ENCODE results near the gene FNDC11.

The FNDC11 gene

GRCh38 chr20:63576311-63576710, 22.4 kb downstream of the FNDC11 start:
- Histone ChIP-seq H3K27ac (replicated peaks) (no peak overlapping the region), H3K4me3 (replicated peaks; ENCODE audit: insufficient read depth, low read length) (no peak overlapping the region), H3K27me3 (ENCODE audit: insufficient read depth, poor library complexity, severe bottlenecking) (peaks cover 56% of the 10 kb centered on the region)
- TF ChIP-seq GABPA (IDR thresholded peaks at IDR 0.05; ENCODE audit: low read depth) (no peak), REST (IDR thresholded peaks at IDR 0.05; ENCODE audit: insufficient replicate concordance, low read depth) (no peak), SPI1 (IDR thresholded peaks at IDR 0.05; ENCODE audit: borderline replicate concordance, low read depth) (no peak), CTCF (IDR thresholded peaks at IDR 0.05; ENCODE audit: insufficient read depth, low read length) (no peak), POLR2AphosphoS5 (IDR thresholded peaks at IDR 0.05; ENCODE audit: low read depth) (no peak)
- no peak for DNase-seq (ENCODE audit: low read depth in 1 of 2, low spot score in 1 of 2)

- peaks cover 52% of the 10 kb centered on the region for H3K27me3 ChIP-seq (ENCODE audit: insufficient read depth, poor library complexity, severe bottlenecking)
- H3K27ac ChIP-seq (replicated peaks): no peak overlapping the region
- TF ChIP-seq SPI1 (IDR thresholded peaks at IDR 0.05; ENCODE audit: borderline replicate concordance, low read depth) (no peak), POLR2AphosphoS5 (IDR thresholded peaks at IDR 0.05; ENCODE audit: low read depth) (no peak), GABPA (IDR thresholded peaks at IDR 0.05; ENCODE audit: low read depth) (no peak), CTCF (IDR thresholded peaks at IDR 0.05; ENCODE audit: insufficient read depth, low read length) (no peak), REST (IDR thresholded peaks at IDR 0.05; ENCODE audit: insufficient replicate concordance, low read depth) (no peak)
- no peak for DNase-seq (ENCODE audit: low read depth in 1 of 2, low spot score in 1 of 2)
- H3K4me3 ChIP-seq (replicated peaks; ENCODE audit: insufficient read depth, low read length): no peak overlapping the region
Measured at GRCh38 chr20:63577317-63577894, 23.4 kb downstream of the FNDC11 start.

GRCh38 chr20:63578224-63579016, 24.5 kb downstream of the FNDC11 start:
- Histone ChIP-seq H3K27ac (replicated peaks) (no peak overlapping the region), H3K4me3 (replicated peaks; ENCODE audit: insufficient read depth, low read length) (no peak overlapping the region), H3K27me3 (ENCODE audit: insufficient read depth, poor library complexity, severe bottlenecking) (peaks cover 42% of the 10 kb centered on the region)
- TF ChIP-seq POLR2AphosphoS5 (IDR thresholded peaks at IDR 0.05; ENCODE audit: low read depth): no peak
- TF ChIP-seq SPI1 (IDR thresholded peaks at IDR 0.05; ENCODE audit: borderline replicate concordance, low read depth): no peak
- TF ChIP-seq REST (IDR thresholded peaks at IDR 0.05; ENCODE audit: insufficient replicate concordance, low read depth): no peak
- no peak for TF ChIP-seq GABPA (IDR thresholded peaks at IDR 0.05; ENCODE audit: low read depth)
- TF ChIP-seq CTCF (IDR thresholded peaks at IDR 0.05; ENCODE audit: insufficient read depth, low read length): no peak
- no peak for DNase-seq (ENCODE audit: low read depth in 1 of 2, low spot score in 1 of 2)
